ENCODE measurements around the gene TNKS1BP1.
A peak's percentile ranks its signal among the peaks of the same experiment; 100 is the strongest.
"Not testable (repeated sequence)": the region's sequence is repeated elsewhere in the genome, so short reads cannot be mapped to it uniquely, and the experiment has no call there.

Gene TNKS1BP1

GRCh38 chr11:57353852-57354251 lies 29.1 kb upstream of the TNKS1BP1 start:
- no peak for DNase-seq

- no peak for DNase-seq
These were observed 28.7 kb upstream of the TNKS1BP1 start for GRCh38 chr11:57353446-57353845.

GRCh38 chr11:57353036-57353435 lies 28.3 kb upstream of the TNKS1BP1 start:
- DNase-seq: no peak

GRCh38 chr11:57349491-57350274 lies 24.9 kb upstream of the TNKS1BP1 start:
- DNase-seq: peak; percentile 64

GRCh38 chr11:57348636-57349313 lies 24.0 kb upstream of the TNKS1BP1 start:
- DNase-seq: no peak

GRCh38 chr11:57348052-57348451 lies 23.3 kb upstream of the TNKS1BP1 start:
- DNase-seq: no peak

GRCh38 chr11:57347336-57347735 lies 22.6 kb upstream of the TNKS1BP1 start:
- DNase-seq: no peak

GRCh38 chr11:57345555-57346211 lies 20.9 kb upstream of the TNKS1BP1 start:
- DNase-seq: peak; percentile 72

- DNase-seq: no peak
These were observed 20.1 kb upstream of the TNKS1BP1 start for GRCh38 chr11:57344826-57345225.

GRCh38 chr11:57343825-57344224 lies 19.1 kb upstream of the TNKS1BP1 start:
- DNase-seq: no peak

- no peak for DNase-seq
These were observed 17.9 kb upstream of the TNKS1BP1 start for GRCh38 chr11:57342702-57343101.

GRCh38 chr11:57341250-57341808 lies 16.6 kb upstream of the TNKS1BP1 start:
- no peak for DNase-seq

GRCh38 chr11:57340039-57340615 lies 15.4 kb upstream of the TNKS1BP1 start:
- no peak for DNase-seq

GRCh38 chr11:57339328-57339727 lies 14.6 kb upstream of the TNKS1BP1 start:
- no peak for DNase-seq

GRCh38 chr11:57338142-57338541 lies 13.4 kb upstream of the TNKS1BP1 start, which contains the start of gene P2RX3:
TSS of gene P2RX3 (plus strand) at chr11:57338352. CDS start at chr11:57338551, 199 bp downstream.
- DNase-seq: no peak

- DNase-seq: not testable (repeated sequence)
These were observed 12.1 kb upstream of the TNKS1BP1 start for GRCh38 chr11:57336856-57337255.

- no peak for DNase-seq
These were observed 11.4 kb upstream of the TNKS1BP1 start for GRCh38 chr11:57336111-57336666.

GRCh38 chr11:57335343-57336110 lies 10.8 kb upstream of the TNKS1BP1 start, which contains the start of gene SSRP1:
TSS of gene SSRP1 (minus strand) at chr11:57335892. CDS start at chr11:57335121, 771 bp downstream.
- DNase-seq: peak; percentile 84

GRCh38 chr11:57335023-57335342 lies 10.2 kb upstream of the TNKS1BP1 start:
- DNase-seq: no peak

- no peak for DNase-seq
These were observed 8.1 kb upstream of the TNKS1BP1 start for GRCh38 chr11:57332694-57333440.

- DNase-seq: no peak
These were observed 7.0 kb upstream of the TNKS1BP1 start for GRCh38 chr11:57331720-57332119.
